ENCODE results near the gene PHACTR1.

PHACTR1 gene

DNA sequence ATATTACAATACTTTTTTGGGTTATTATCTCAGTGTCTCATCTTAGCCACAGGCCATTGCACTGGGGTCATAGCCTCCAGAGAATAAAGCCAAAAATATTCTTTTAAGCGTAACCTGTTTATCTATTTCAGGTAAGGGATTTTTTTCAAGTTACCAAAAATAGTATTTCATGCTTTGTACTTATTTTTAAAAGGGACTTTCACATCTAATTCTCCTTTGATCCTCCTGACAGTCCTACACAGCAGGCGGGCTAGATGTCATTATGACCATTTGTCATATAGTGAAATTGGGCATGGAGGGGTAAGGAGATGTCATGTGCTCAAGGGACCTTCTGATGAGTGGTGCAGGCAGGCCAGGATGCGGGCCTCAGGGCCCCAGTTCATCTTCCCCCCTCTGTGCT lies 542.8 kb downstream of the PHACTR1 start:
- DNase-seq (ENCODE audit: low read depth): no peak
- Histone ChIP-seq H3K36me3 (ENCODE audit: control insufficient read depth, insufficient read depth, low read length, severe bottlenecking) (no peaks in the 10 kb centered on the region), H3K9ac (ENCODE audit: low read length) (no peak overlapping the region), H3K27me3 (replicated peaks; ENCODE audit: control insufficient read depth, insufficient read depth, low read length) (no peaks in the 10 kb centered on the region), H3K4me3 (ENCODE audit: low read length) (no peak overlapping the region), H3K4me1 (ENCODE audit: control insufficient read depth, insufficient read depth, low read length) (peaks cover 7% of the 10 kb centered on the region), H3K9me3 (ENCODE audit: control insufficient read depth, low read length) (peaks cover 20% of the 10 kb centered on the region)

DNA sequence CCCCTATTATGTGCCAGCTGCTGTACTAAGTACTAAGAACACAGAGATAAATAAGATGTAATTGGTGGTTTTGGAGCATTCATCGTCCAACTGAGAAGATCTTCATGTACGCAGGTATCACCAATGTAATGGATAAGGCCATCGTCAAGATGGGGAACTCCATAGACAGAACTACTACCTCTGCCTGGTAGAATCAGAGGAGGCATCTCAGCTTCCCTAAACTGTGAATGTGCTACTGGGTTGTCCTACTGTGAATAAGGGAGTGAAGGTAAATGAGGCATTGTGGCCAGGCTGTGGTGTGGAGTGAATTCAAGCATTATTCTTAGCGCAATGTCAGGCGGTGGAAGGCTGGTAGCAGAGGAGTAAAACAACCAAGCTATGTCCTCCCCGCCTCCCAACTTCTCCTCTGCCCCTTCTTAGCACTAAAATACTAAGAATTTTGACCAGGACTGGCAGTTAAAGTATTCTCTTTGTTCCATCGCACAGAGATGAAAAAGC lies 543.6 kb downstream of the PHACTR1 start:
- no peaks in the 10 kb centered on the region for H3K27me3 ChIP-seq (replicated peaks; ENCODE audit: control insufficient read depth, insufficient read depth, low read length)

GRCh38 chr6:13260831-13261230 lies 544.3 kb downstream of the PHACTR1 start:
- Histone ChIP-seq H3K9ac (ENCODE audit: low read length) (no peak overlapping the region), H3K27me3 (replicated peaks; ENCODE audit: control insufficient read depth, insufficient read depth, low read length) (no peaks in the 10 kb centered on the region), H3K4me1 (ENCODE audit: control insufficient read depth, insufficient read depth, low read length) (peaks cover 7% of the 10 kb centered on the region), H3K4me3 (ENCODE audit: low read length) (no peak overlapping the region), H3K9me3 (ENCODE audit: control insufficient read depth, low read length) (peaks cover 7% of the 10 kb centered on the region), H3K36me3 (ENCODE audit: control insufficient read depth, insufficient read depth, low read length, severe bottlenecking) (no peaks in the 10 kb centered on the region)
- no peak for DNase-seq (ENCODE audit: low read depth)

More for the DNA sequence above, 543.6 kb downstream of the PHACTR1 start:
- no peak for DNase-seq (ENCODE audit: low read depth)
- H3K4me1 ChIP-seq (ENCODE audit: control insufficient read depth, insufficient read depth, low read length): peaks cover 7% of the 10 kb centered on the region
- no peak overlapping the region for H3K9ac ChIP-seq (ENCODE audit: low read length)
- no peak overlapping the region for H3K4me3 ChIP-seq (ENCODE audit: low read length)
- peaks cover 13% of the 10 kb centered on the region for H3K9me3 ChIP-seq (ENCODE audit: control insufficient read depth, low read length)
- H3K36me3 ChIP-seq (ENCODE audit: control insufficient read depth, insufficient read depth, low read length, severe bottlenecking): no peaks in the 10 kb centered on the region

DNA sequence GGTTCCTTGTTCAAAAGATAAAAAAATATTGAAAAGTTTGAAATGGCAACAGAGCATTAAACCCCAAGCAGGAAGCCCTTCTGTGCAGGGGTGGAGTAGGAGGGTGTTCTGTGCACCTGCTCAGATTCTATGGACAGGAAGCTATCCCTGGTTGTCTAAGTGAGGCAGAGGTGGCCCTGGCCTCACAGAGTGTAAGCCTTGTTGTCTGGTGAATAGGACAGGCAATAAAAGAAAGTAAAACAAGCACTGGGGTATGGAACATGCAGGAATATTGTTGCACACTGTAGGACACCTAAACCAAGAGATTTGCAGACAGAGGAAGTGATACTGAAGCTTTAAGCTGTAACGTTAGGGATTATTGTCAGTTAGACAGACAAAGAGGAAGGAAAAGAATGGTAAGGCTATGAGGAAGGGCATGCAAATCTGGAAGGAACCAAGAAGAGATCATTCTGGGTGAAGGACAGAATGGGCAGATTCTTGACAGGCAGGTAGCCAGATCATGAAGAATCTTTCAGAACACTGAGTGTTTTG lies 545.0 kb downstream of the PHACTR1 start:
- no peaks in the 10 kb centered on the region for H3K36me3 ChIP-seq (ENCODE audit: control insufficient read depth, insufficient read depth, low read length, severe bottlenecking)
- no peak overlapping the region for H3K4me3 ChIP-seq (ENCODE audit: low read length)
- no peak overlapping the region for H3K9ac ChIP-seq (ENCODE audit: low read length)
- no peak for DNase-seq (ENCODE audit: low read depth)
- H3K27me3 ChIP-seq (replicated peaks; ENCODE audit: control insufficient read depth, insufficient read depth, low read length): no peaks in the 10 kb centered on the region
- H3K9me3 ChIP-seq (ENCODE audit: control insufficient read depth, low read length): no peaks in the 10 kb centered on the region
- H3K4me1 ChIP-seq (ENCODE audit: control insufficient read depth, insufficient read depth, low read length): peaks cover 4% of the 10 kb centered on the region

- Histone ChIP-seq H3K9ac (ENCODE audit: low read length) (no peak overlapping the region), H3K27me3 (replicated peaks; ENCODE audit: control insufficient read depth, insufficient read depth, low read length) (no peaks in the 10 kb centered on the region), H3K4me1 (ENCODE audit: control insufficient read depth, insufficient read depth, low read length) (no peaks in the 10 kb centered on the region), H3K4me3 (ENCODE audit: low read length) (no peak overlapping the region), H3K9me3 (ENCODE audit: control insufficient read depth, low read length) (no peaks in the 10 kb centered on the region), H3K36me3 (ENCODE audit: control insufficient read depth, insufficient read depth, low read length, severe bottlenecking) (no peaks in the 10 kb centered on the region)
- no peak for DNase-seq (ENCODE audit: low read depth)
Observed at GRCh38 chr6:13262302-13263230, 546.0 kb downstream of the PHACTR1 start.

DNA sequence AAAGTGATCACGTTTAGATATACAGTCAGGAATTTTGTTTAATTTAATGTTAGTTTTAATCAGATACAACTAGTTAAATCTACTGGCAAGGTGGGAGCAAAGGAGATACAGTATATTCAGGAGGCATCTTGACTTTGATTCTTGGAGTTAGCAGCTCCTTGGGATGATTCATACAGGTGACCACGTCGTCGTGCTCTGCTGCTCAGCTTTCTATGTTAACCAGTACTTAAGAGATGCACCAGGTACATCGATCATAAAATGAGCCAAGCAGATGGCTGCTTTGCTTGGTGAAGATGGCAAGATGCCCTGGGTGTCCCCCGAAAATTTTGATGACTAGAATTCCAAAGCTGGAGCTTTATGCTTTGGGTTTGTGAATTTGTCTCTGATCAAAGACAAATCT lies 547.1 kb downstream of the PHACTR1 start:
- H3K4me3 ChIP-seq (ENCODE audit: low read length): no peak overlapping the region
- H3K36me3 ChIP-seq (ENCODE audit: control insufficient read depth, insufficient read depth, low read length, severe bottlenecking): no peaks in the 10 kb centered on the region
- H3K4me1 ChIP-seq (ENCODE audit: control insufficient read depth, insufficient read depth, low read length): no peaks in the 10 kb centered on the region
- no peak overlapping the region for H3K9ac ChIP-seq (ENCODE audit: low read length)
- no peaks in the 10 kb centered on the region for H3K9me3 ChIP-seq (ENCODE audit: control insufficient read depth, low read length)
- DNase-seq (ENCODE audit: low read depth): no peak
- H3K27me3 ChIP-seq (replicated peaks; ENCODE audit: control insufficient read depth, insufficient read depth, low read length): no peaks in the 10 kb centered on the region

GRCh38 chr6:13267142-13267651 lies 550.6 kb downstream of the PHACTR1 start:
- no peak overlapping the region for H3K4me3 ChIP-seq (ENCODE audit: low read length)
- H3K27me3 ChIP-seq (replicated peaks; ENCODE audit: control insufficient read depth, insufficient read depth, low read length): no peaks in the 10 kb centered on the region
- no peak for DNase-seq (ENCODE audit: low read depth)
- no peaks in the 10 kb centered on the region for H3K36me3 ChIP-seq (ENCODE audit: control insufficient read depth, insufficient read depth, low read length, severe bottlenecking)
- H3K9me3 ChIP-seq (ENCODE audit: control insufficient read depth, low read length): no peaks in the 10 kb centered on the region
- no peak overlapping the region for H3K9ac ChIP-seq (ENCODE audit: low read length)
- peaks cover 5% of the 10 kb centered on the region for H3K4me1 ChIP-seq (ENCODE audit: control insufficient read depth, insufficient read depth, low read length)

DNA sequence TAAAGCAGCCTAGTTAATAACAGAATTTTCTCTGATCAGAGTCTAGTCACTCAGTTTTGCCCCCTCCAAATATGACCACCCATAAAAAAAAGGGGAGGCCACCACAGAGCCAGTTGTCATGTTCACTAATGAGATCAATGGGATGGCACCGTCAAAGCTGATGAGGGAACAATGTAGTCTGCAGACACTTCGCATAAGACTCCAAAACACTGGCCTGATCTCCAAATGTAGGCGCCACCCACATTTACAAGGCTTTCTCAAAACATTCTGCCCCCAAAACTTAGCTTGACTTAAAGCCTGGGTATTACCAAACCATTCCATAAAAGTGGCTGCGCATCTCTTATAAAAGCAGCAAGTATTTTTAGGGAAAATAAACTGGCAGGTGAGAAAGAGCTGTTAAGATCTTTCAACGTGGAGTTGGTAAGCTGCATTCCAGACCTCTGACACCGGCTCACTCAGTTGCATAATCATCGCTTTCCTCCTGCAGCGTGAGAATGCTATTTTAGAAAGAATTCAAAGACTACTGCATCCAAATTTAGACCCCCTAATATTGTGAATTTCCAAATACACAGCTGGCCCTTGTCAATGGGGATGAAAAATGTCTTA lies 552.4 kb downstream of the PHACTR1 start:
- H3K4me3 ChIP-seq (ENCODE audit: low read length): no peak overlapping the region
- no peaks in the 10 kb centered on the region for H3K9me3 ChIP-seq (ENCODE audit: control insufficient read depth, low read length)
- peaks cover 5% of the 10 kb centered on the region for H3K4me1 ChIP-seq (ENCODE audit: control insufficient read depth, insufficient read depth, low read length)
- H3K36me3 ChIP-seq (ENCODE audit: control insufficient read depth, insufficient read depth, low read length, severe bottlenecking): no peaks in the 10 kb centered on the region
- no peaks in the 10 kb centered on the region for H3K27me3 ChIP-seq (replicated peaks; ENCODE audit: control insufficient read depth, insufficient read depth, low read length)
- no peak overlapping the region for H3K9ac ChIP-seq (ENCODE audit: low read length)
- DNase-seq (ENCODE audit: low read depth): peak; percentile 29

DNA sequence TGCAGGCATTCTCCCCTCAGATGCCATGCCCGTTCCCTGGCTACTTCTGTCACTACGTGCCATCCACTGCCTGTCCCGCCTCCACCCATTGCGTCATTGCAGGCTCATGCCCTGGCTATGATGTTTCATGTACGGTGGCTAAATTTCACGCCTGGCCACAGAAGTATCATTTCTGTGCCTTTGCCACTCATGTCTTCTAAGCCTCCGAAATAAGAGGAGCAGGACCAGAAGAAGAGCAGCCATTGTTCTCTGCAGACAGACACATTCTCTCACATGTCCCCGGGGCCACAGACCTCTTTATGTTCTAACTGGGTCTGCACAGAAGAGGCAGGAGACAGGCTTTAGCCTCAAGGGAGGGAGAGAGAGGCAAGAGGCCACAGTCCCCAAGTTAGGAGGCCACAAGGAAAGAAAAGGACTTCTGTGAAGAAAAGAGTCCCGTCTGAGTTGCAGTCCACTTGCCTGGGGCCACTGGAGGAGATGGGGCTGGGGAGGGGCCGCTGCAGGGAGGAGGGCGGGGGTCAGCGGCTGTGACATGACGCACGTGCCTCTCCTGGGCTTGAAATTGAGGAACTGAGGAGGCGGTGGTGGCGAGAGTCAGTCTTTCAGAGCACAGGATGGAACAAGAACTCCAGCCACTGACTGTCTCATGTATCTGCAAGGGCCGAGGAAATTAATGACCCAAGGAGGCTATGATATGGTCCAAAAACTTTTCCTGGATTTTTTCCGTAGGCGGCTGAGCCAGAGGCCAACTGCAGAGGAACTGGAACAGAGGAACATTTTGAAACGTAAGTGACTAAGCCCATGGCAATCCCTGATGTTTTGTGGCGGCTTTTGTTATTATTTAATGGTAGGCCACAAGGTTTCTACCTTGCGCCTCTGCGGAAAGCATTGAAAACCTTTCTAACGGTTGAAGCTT lies 555.8 kb downstream of the PHACTR1 start:
- no peak for DNase-seq (ENCODE audit: low read depth)
- Histone ChIP-seq H3K27me3 (replicated peaks; ENCODE audit: control insufficient read depth, insufficient read depth, low read length) (no peaks in the 10 kb centered on the region), H3K9ac (ENCODE audit: low read length) (no peak overlapping the region), H3K4me1 (ENCODE audit: control insufficient read depth, insufficient read depth, low read length) (peaks cover 5% of the 10 kb centered on the region), H3K9me3 (ENCODE audit: control insufficient read depth, low read length) (no peaks in the 10 kb centered on the region), H3K36me3 (ENCODE audit: control insufficient read depth, insufficient read depth, low read length, severe bottlenecking) (no peaks in the 10 kb centered on the region), H3K4me3 (ENCODE audit: low read length) (no peak overlapping the region)

DNA sequence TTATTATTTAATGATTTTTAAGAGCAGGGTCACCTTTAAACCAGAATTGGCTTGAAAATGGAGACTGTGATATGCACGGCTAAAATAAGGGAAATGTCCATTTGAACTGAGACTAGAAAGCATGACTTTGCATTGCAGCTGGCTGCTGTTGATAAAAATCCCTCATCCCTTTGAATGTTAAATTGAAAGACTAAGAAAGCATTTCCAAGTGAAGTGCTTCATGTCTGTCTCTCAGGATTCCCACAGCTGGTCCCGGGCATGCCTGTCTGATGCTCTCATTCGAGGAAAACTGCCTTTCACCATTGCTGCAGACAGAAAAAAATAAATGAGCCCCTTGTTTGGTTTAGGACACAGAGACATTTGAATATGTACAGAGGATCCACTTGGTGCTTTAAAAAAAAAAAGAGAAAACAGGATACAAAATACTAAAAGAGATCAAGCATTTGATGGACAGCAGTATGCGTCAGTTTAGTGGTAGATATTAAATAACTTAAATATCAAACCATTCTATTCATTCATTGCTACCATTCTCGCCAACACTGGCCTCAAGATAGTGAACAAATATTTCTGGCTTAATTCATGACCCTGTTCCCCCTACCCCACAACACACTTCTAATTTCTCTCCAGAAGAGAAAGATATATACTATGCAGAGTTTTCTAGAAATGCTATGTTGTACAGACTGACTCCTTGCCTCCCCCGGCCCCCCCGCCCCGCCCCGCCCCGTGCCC lies 556.8 kb downstream of the PHACTR1 start:
- Histone ChIP-seq H3K9ac (ENCODE audit: low read length) (no peak overlapping the region), H3K27me3 (replicated peaks; ENCODE audit: control insufficient read depth, insufficient read depth, low read length) (no peaks in the 10 kb centered on the region), H3K36me3 (ENCODE audit: control insufficient read depth, insufficient read depth, low read length, severe bottlenecking) (no peaks in the 10 kb centered on the region), H3K4me3 (ENCODE audit: low read length) (no peak overlapping the region), H3K4me1 (ENCODE audit: control insufficient read depth, insufficient read depth, low read length) (peaks cover 5% of the 10 kb centered on the region), H3K9me3 (ENCODE audit: control insufficient read depth, low read length) (no peaks in the 10 kb centered on the region)
- DNase-seq (ENCODE audit: low read depth): no peak
